Chondrocyte (in vitro differentiated cells): ENCODE results near the gene MUC5AC. TPM values are rescaled to one million over a fixed set of nuclear protein-coding genes. Genes with fewer than 3 reads are reported as not detected.
A peak's percentile ranks its signal among the peaks of the same experiment; 100 is the strongest.

Experiments used
- DNase-seq: peaks from one replicate; pipeline ENCODE4 v3.0.0; 2021; ENCODE audit warnings: mixed read lengths, low spot score
- H3K27ac Mint-ChIP-seq: one replicate; pipeline ENCODE4 v1.8.0; 2021; ENCODE audit warnings: mild to moderate bottlenecking, moderate library complexity, mixed read lengths; ENCODE audit not compliant: unreplicated experiment
- H3K27me3 Mint-ChIP-seq: 2 replicates; pipeline ENCODE4 v1.8.0; 2021; ENCODE audit warnings: low read depth, mixed read lengths
- H3K36me3 Mint-ChIP-seq: 2 replicates; pipeline ENCODE4 v1.8.0; 2021; ENCODE audit warnings: low read depth, mixed read lengths
- H3K4me1 Mint-ChIP-seq: 2 replicates; pipeline ENCODE4 v1.8.0; 2021; ENCODE audit warnings: low read depth, mild to moderate bottlenecking, mixed read lengths
- H3K4me3 Mint-ChIP-seq: one replicate; pipeline ENCODE4 v1.8.0; 2021; ENCODE audit warnings: mild to moderate bottlenecking, moderate library complexity, mixed read lengths; ENCODE audit not compliant: unreplicated experiment
- H3K9me3 Mint-ChIP-seq: 2 replicates; pipeline ENCODE4 v1.8.0; 2021; ENCODE audit warnings: low read depth, mixed read lengths
- total RNA-seq: library from RNA; stranded (reverse); gene quantifications from 3 replicates; pipeline ENCODE4 v1.2.1, GENCODE V29; 2021
- TF ChIP-seq, protein P1 (sequence below): fragments of 200-600 bp; sonication (generic); IDR thresholded peaks from 2 replicates; pipeline ENCODE4 v1.5.0; 2021; ENCODE audit warnings: antibody characterized with exemption, mild to moderate bottlenecking, moderate library complexity

MUC5AC gene
- total RNA-seq, 1 donor from 2014 or later: not detected

- Mint-ChIP-seq H3K4me3 (no peak overlapping the region), H3K27ac (no peak overlapping the region), H3K9me3 (no peaks in the 10 kb centered on the region), H3K36me3 (no peaks in the 10 kb centered on the region), H3K4me1 (no peaks in the 10 kb centered on the region), H3K27me3 (peaks cover 8% of the 10 kb centered on the region)
- TF ChIP-seq, protein P1, sequence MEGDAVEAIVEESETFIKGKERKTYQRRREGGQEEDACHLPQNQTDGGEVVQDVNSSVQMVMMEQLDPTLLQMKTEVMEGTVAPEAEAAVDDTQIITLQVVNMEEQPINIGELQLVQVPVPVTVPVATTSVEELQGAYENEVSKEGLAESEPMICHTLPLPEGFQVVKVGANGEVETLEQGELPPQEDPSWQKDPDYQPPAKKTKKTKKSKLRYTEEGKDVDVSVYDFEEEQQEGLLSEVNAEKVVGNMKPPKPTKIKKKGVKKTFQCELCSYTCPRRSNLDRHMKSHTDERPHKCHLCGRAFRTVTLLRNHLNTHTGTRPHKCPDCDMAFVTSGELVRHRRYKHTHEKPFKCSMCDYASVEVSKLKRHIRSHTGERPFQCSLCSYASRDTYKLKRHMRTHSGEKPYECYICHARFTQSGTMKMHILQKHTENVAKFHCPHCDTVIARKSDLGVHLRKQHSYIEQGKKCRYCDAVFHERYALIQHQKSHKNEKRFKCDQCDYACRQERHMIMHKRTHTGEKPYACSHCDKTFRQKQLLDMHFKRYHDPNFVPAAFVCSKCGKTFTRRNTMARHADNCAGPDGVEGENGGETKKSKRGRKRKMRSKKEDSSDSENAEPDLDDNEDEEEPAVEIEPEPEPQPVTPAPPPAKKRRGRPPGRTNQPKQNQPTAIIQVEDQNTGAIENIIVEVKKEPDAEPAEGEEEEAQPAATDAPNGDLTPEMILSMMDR: peak; percentile 63
- peak; percentile 69 for DNase-seq
Observed at GRCh38 chr11:1226986-1227550, 69.3 kb downstream of the MUC5AC start.

GRCh38 chr11:1227551-1228100 lies 69.9 kb downstream of the MUC5AC start:
- Mint-ChIP-seq H3K9me3 (no peaks in the 10 kb centered on the region), H3K4me1 (no peaks in the 10 kb centered on the region), H3K27ac (no peak overlapping the region), H3K36me3 (no peaks in the 10 kb centered on the region), H3K27me3 (peaks cover 8% of the 10 kb centered on the region), H3K4me3 (no peak overlapping the region)
- peak; percentile 76 for DNase-seq
- TF ChIP-seq, protein P1: no peak

GRCh38 chr11:1228101-1228821 lies 70.5 kb downstream of the MUC5AC start:
- Mint-ChIP-seq H3K27me3 (peaks cover 8% of the 10 kb centered on the region), H3K27ac (no peak overlapping the region), H3K36me3 (no peaks in the 10 kb centered on the region), H3K4me3 (no peak overlapping the region), H3K4me1 (no peaks in the 10 kb centered on the region), H3K9me3 (no peaks in the 10 kb centered on the region)
- TF ChIP-seq, protein P1: no peak
- peak; percentile 89 for DNase-seq

DNA sequence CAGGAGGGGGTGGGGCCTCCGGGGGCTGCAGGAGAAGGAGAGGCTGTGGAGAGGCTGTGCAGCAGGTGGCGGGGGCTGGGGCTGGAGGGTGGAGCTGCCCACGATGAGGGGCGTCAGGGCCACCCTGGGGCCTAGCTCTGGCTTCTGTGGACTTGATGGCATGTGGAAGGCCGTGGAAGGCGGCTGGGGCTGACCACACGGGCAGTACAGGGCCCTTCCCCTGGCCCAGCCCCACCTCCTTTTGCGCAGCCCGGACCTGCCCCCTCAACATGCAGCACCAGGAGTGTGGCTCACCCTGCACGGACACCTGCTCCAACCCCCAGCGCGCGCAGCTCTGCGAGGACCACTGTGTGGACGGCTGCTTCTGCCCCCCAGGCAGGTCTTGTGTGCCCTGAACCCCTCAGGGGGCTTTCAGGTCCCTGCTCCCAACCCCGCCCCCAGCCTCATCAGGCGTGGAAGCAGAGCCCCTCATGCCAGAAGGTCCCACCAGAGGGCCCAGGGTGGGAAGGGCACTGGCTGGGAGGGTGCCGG lies 71.2 kb downstream of the MUC5AC start:
- Mint-ChIP-seq H3K4me1 (no peaks in the 10 kb centered on the region), H3K9me3 (no peaks in the 10 kb centered on the region), H3K27me3 (peaks cover 8% of the 10 kb centered on the region), H3K27ac (no peak overlapping the region), H3K36me3 (no peaks in the 10 kb centered on the region), H3K4me3 (no peak overlapping the region)
- TF ChIP-seq, protein P1: no peak
- DNase-seq: peak; percentile 87

DNA sequence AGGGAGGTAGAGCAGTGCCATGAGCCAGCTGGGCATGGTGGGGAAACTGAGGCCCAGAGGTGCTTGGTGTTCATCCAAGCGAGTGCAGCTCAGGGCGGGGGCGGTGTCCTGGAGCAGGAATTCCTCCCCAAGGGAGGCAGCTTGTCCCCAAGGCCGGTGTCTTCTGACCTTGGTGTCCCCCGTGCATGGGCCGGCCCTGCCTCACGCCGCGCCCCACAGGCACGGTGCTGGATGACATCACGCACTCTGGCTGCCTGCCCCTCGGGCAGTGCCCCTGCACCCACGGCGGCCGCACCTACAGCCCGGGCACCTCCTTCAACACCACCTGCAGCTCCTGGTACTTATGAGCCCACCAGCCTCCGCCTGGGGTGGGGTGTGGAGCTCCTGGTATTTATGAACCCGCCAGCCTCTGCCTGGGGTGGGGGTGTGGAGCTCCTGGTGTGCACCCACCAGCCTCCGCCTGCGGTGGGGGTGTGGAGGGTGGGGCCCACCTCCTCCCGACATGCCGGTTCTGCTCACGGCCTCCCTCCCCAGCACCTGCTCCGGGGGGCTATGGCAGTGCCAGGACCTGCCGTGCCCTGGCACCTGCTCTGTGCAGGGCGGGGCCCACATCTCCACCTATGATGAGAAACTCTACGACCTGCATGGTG lies 71.8 kb downstream of the MUC5AC start:
- no peaks in the 10 kb centered on the region for H3K9me3 Mint-ChIP-seq
- no peaks in the 10 kb centered on the region for H3K4me1 Mint-ChIP-seq
- H3K27me3 Mint-ChIP-seq: peaks cover 6% of the 10 kb centered on the region
- no peaks in the 10 kb centered on the region for H3K36me3 Mint-ChIP-seq
- H3K4me3 Mint-ChIP-seq: no peak overlapping the region
- peak; percentile 84 for DNase-seq
- TF ChIP-seq, protein P1: no peak
- H3K27ac Mint-ChIP-seq: no peak overlapping the region
